Measurements from ENCODE around the gene AFAP1.

The AFAP1 gene

GRCh38 chr4:7968262-7968896 is 28.7 kb upstream of the AFAP1 start:
- no peak for DNase-seq (ENCODE audit: low spot score)

- DNase-seq (ENCODE audit: low spot score) = peak; percentile 92
Observed at GRCh38 chr4:7967501-7968261, 28.0 kb upstream of the AFAP1 start.

GRCh38 chr4:7967063-7967440 is 27.4 kb upstream of the AFAP1 start:
- no peak for DNase-seq (ENCODE audit: low spot score)

- no peak for DNase-seq (ENCODE audit: low spot score)
Observed at GRCh38 chr4:7966281-7967062, 26.8 kb upstream of the AFAP1 start.

- DNase-seq (ENCODE audit: low spot score) = no peak
Observed at GRCh38 chr4:7964890-7965662, 25.4 kb upstream of the AFAP1 start.

- no peak for DNase-seq (ENCODE audit: low spot score)
Observed at GRCh38 chr4:7964459-7964858, 24.8 kb upstream of the AFAP1 start.

- no peak for DNase-seq (ENCODE audit: low spot score)
Observed at GRCh38 chr4:7963691-7964090, 24.0 kb upstream of the AFAP1 start.

- no peak for DNase-seq (ENCODE audit: low spot score)
Observed at GRCh38 chr4:7962609-7963508, 23.2 kb upstream of the AFAP1 start.

GRCh38 chr4:7960790-7961655 is 21.4 kb upstream of the AFAP1 start:
- DNase-seq (ENCODE audit: low spot score) = no peak

GRCh38 chr4:7960017-7960789 is 20.5 kb upstream of the AFAP1 start:
- no peak for DNase-seq (ENCODE audit: low spot score)

- no peak for DNase-seq (ENCODE audit: low spot score)
Observed at GRCh38 chr4:7959078-7959477, 19.4 kb upstream of the AFAP1 start.

GRCh38 chr4:7956934-7957656 is 17.4 kb upstream of the AFAP1 start:
- no peak for DNase-seq (ENCODE audit: low spot score)

GRCh38 chr4:7956270-7956808 is 16.7 kb upstream of the AFAP1 start:
- DNase-seq (ENCODE audit: low spot score) = no peak

- no peak for DNase-seq (ENCODE audit: low spot score)
Observed at GRCh38 chr4:7955393-7955792, 15.7 kb upstream of the AFAP1 start.

- DNase-seq (ENCODE audit: low spot score) = no peak
Observed at GRCh38 chr4:7952615-7953014, 13.0 kb upstream of the AFAP1 start.

- no peak for DNase-seq (ENCODE audit: low spot score)
Observed at GRCh38 chr4:7950301-7951092, 10.8 kb upstream of the AFAP1 start.

- DNase-seq (ENCODE audit: low spot score) = no peak
Observed at GRCh38 chr4:7949759-7950158, 10.1 kb upstream of the AFAP1 start.

- DNase-seq (ENCODE audit: low spot score) = no peak
Observed at GRCh38 chr4:7947927-7948326, 8.3 kb upstream of the AFAP1 start.

Data from cerebellar cortex (tissue), 1 donor.